Heart left ventricle (tissue), 16 donors: Measurements from ENCODE around the gene GSG1L. TPM values are rescaled to one million over a fixed set of nuclear protein-coding genes. Genes with fewer than 3 reads are reported as not detected.

ENCODE experiments used
- ATAC-seq, 4 donors: fragments of 200-7000 bp; cut with Tn5 transposase; one replicate each; pipeline ENCODE4 v1.9.1; 2020 to 2022; ENCODE audit warnings: moderate library complexity in 4 of 4, mild to moderate bottlenecking in 3 of 4, moderate number of reproducible peaks in 1 of 4
- DNase-seq, 5 donors: peaks; one replicate each; pipeline ENCODE4 v3.0.0-alpha.2; 2020
- H3K27ac ChIP-seq, 12 donors: fragments of 200-600 bp; sonication (generic) in 4 of 12; one replicate each; pipeline versions ENCODE4 v1.5.0 to v1.8.0; 2016 to 2022; ENCODE audit warnings: mild to moderate bottlenecking in 2 of 12
- H3K27me3 ChIP-seq, 9 donors: fragments of 200-600 bp; sonication (generic) in 2 of 9; one replicate each; pipeline versions ENCODE4 v1.5.1 to v1.8.0; 2016 to 2022; ENCODE audit warnings: mild to moderate bottlenecking in 3 of 9
- H3K36me3 ChIP-seq, 9 donors: fragments of 200-600 bp; sonication (generic) in 2 of 9; one replicate each; pipeline versions ENCODE4 v1.5.0 to v1.8.0; 2018 to 2022; ENCODE audit warnings: mild to moderate bottlenecking in 2 of 9
- H3K4me1 ChIP-seq, 12 donors: fragments of 200-600 bp; sonication (generic) in 4 of 12; one replicate each; pipeline versions ENCODE4 v1.5.0 to v1.8.0; 2016 to 2022; ENCODE audit warnings: mild to moderate bottlenecking in 3 of 12
- H3K4me3 ChIP-seq, 12 donors: fragments of 200-600 bp; sonication (generic) in 4 of 12; one replicate each; pipeline versions ENCODE4 v1.5.0 to v1.8.0; 2017 to 2022; ENCODE audit warnings: mild to moderate bottlenecking in 9 of 12, moderate library complexity in 4 of 12
- H3K9me3 ChIP-seq, 12 donors: fragments of 200-600 bp; sonication (generic) in 4 of 12; one replicate each; pipeline versions ENCODE4 v1.5.0 to v1.8.0; 2016 to 2022; ENCODE audit warnings: mild to moderate bottlenecking in 1 of 12
- POLR2A ChIP-seq, 2 donors: fragments of 450-650 bp; IDR thresholded peaks; one replicate each; pipeline ENCODE4 v1.6.1; 2017; ENCODE audit warnings: antibody characterized with exemption in 2 of 2, mild to moderate bottlenecking in 2 of 2, moderate library complexity in 2 of 2
- WGBS, 4 donors: extraction: QIAGEN DNeasy Blood & Tissue Kit in 2 of 4; methylation state at CpG; one replicate each; pipeline versions ENCODE4 v1.1.5 to v1.1.7; 2013 to 2018; 5-methylcytosine and 5-hydroxymethylcytosine counted together
- intact Hi-C, 10 donors: fragments of 100-400 bp; cut with DNase I; formaldehyde crosslinking; loops; one replicate each; pipeline versions ENCODE4 v1.11.1 to v1.14.2; 2022
- polyA plus RNA-seq, 2 donors: library from polyadenylated mRNA; stranded (reverse); fragments of 200-250 nt; gene quantifications; one replicate each; pipeline ENCODE4 v1.2.3, GENCODE V29; 2013
- total RNA-seq, 9 donors: library from RNA; depleted of rRNA in 2 of 9; stranded (reverse); fragments of >200 nt in 2 of 9; fragmentation: NEBNext Ultra II Directional in 3 of 9; extraction: Animal tissue kit (Norgen Biotek cat#: 25700) in 3 of 9; gene quantifications; one replicate each; pipeline versions ENCODE4 v1.1.0 to v1.2.4, GENCODE V29; 2016 to 2023
- TF ChIP-seq, protein P1 (sequence below), 12 donors: fragments of 200-600 bp; sonication (generic) in 4 of 12; IDR thresholded peaks; one replicate each; pipeline versions ENCODE4 v1.5.0 to v1.8.0; 2018 to 2022; ENCODE audit warnings: antibody characterized with exemption in 12 of 12, mild to moderate bottlenecking in 5 of 12
- donor health status: ischemic (EF 13 %, LVEDD 7.1; RV severe dilation, severe dysfunction).
- donor health status: healthy with polysubstance abuse.
- donor health status: DM: no; HTN: yes; CAD: no.
- donor health status: DM: no; HTN: no; CAD: no.
- donor health status: ischemic (EF 25% LVEDD 6.9; RV normal size, moderate dysfunction).
- donor health status: ischemic (EF 25% LVEDD 5.7; RV mildly dilated, moderate dysfunction).
- donor health status: healthy.
- donor health status: DM: yes; HTN: yes; CAD: no.
- donor health status: ischemic (EF 35%, LVEDD 5.7; RV mildly dilated, moderate dysfunction).
- donor health status: nonischemic (EF 11% LVEDD 7.7; RV severe dilation, severe dysfunction).
- donor health status: DM: yes; HTN: yes; CAD: no.
- donor health status: PGD.
- donor health status: ischemic (EF 29% LVEDD 5.4; RV normal size, mild dysfunction).
- donor health status: nonischemic (EF 23%, LVEDD 6.1; RV moderate dilation, normal function).

GSG1L gene
- total and polyA plus RNA-seq, 11 donors = 0.11 to 8.7 (median 1.8) TPM; not detected in 4

DNA sequence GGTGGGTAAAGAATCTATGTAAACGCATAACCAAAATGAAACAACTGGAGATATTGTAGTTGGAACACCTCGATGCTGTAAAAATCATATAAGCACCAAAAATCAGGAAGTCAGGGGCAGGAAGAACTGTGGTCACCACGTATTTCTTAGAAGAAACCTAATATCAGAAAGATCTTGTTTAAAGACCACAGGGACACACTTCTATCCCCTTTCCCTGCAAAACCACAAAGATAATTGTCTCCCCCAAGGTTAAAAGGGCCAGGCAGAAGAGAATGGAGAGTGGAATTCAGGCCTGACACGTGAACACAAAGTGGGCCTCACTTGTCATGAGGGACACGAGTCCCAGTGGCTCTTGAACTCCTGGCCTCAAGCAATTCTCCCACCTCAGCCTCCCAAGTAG lies 68.1 kb downstream of the GSG1L start:
- Histone ChIP-seq H3K27ac (no peak overlapping the region), H3K4me3 (no peak overlapping the region), H3K9me3 (peaks cover 0 to 11% (median 3%) of the 10 kb centered on the region in 12 donors), H3K4me1 (no peaks in the 10 kb centered on the region), H3K36me3 (no peaks in the 10 kb centered on the region), H3K27me3 (no peaks in the 10 kb centered on the region)
- intact Hi-C loops = no loop called here
- TF ChIP-seq, protein P1, sequence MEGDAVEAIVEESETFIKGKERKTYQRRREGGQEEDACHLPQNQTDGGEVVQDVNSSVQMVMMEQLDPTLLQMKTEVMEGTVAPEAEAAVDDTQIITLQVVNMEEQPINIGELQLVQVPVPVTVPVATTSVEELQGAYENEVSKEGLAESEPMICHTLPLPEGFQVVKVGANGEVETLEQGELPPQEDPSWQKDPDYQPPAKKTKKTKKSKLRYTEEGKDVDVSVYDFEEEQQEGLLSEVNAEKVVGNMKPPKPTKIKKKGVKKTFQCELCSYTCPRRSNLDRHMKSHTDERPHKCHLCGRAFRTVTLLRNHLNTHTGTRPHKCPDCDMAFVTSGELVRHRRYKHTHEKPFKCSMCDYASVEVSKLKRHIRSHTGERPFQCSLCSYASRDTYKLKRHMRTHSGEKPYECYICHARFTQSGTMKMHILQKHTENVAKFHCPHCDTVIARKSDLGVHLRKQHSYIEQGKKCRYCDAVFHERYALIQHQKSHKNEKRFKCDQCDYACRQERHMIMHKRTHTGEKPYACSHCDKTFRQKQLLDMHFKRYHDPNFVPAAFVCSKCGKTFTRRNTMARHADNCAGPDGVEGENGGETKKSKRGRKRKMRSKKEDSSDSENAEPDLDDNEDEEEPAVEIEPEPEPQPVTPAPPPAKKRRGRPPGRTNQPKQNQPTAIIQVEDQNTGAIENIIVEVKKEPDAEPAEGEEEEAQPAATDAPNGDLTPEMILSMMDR (IDR thresholded peaks at IDR 0.05) = no peak
- no peak for TF ChIP-seq POLR2A (IDR thresholded peaks at IDR 0.05)
- DNase-seq = no peak
- no peak for ATAC-seq
- WGBS, 4 donors = 49 to 58% (median 55%) methylated on average over 5 of the region's 5 CpGs

DNA sequence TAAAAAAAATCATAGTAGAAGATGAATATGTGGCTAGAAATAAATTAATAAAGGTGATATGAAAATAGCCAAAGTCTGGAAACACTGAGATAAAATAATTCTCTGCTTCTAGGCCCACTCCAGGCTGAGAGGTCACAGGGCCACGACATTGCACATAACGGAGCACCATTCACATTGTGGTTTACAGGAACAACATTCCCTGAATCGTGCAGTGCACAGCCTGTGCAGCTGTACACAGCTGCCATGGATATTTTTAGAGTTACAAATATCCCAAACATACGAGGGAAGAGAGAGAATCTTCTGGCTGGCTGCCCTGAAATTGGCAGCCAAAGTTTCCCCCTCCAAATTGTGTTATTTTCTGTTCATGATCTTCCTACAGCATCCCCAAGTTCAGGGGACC lies 68.8 kb downstream of the GSG1L start:
- 31 to 44% (median 39%) methylated on average over 4 of the region's 4 CpGs for WGBS, 4 donors
- no peak for DNase-seq
- intact Hi-C loops = no loop called here
- H3K27me3 ChIP-seq = no peaks in the 10 kb centered on the region
- H3K4me1 ChIP-seq = no peaks in the 10 kb centered on the region
- peaks cover 0 to 11% (median 3%) of the 10 kb centered on the region in 12 donors for H3K9me3 ChIP-seq
- H3K27ac ChIP-seq = no peak overlapping the region
- H3K4me3 ChIP-seq = no peak overlapping the region
- TF ChIP-seq POLR2A (IDR thresholded peaks at IDR 0.05) = no peak
- TF ChIP-seq, protein P1 (IDR thresholded peaks at IDR 0.05) = no peak
- ATAC-seq = peak in 1 of 4 donors; percentile 52
- no peaks in the 10 kb centered on the region for H3K36me3 ChIP-seq

DNA sequence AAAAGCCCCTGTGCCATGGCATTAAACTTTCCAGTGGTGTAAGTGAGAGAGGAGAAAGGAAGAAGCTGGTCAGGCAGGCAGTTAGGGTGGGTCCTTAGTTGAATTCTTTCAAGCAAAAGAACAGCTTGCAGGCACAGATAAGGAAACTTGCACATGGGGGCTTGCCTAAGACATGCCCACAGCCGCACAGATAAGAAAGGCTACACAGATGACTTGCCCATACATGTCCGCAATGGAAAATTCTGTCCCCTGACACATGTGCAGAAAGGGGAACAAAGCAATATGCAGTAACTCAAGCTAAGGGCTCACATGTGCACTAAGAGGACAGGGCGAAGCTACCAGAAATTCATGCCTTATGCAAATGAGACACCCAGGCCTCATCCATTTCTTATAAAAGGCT lies 69.9 kb downstream of the GSG1L start:
- no peak overlapping the region for H3K4me3 ChIP-seq
- H3K4me1 ChIP-seq = no peaks in the 10 kb centered on the region
- no peak overlapping the region for H3K27ac ChIP-seq
- no peak for TF ChIP-seq POLR2A (IDR thresholded peaks at IDR 0.05)
- TF ChIP-seq, protein P1 (IDR thresholded peaks at IDR 0.05) = no peak
- DNase-seq (no peak), ATAC-seq (no peak)
- WGBS, 4 donors = 72 to 92% (median 89%) methylated on average over 3 of the region's 3 CpGs
- H3K36me3 ChIP-seq = no peaks in the 10 kb centered on the region
- H3K27me3 ChIP-seq = no peaks in the 10 kb centered on the region
- intact Hi-C loops = no loop called here
- peaks cover 0 to 11% (median 3%) of the 10 kb centered on the region in 12 donors for H3K9me3 ChIP-seq

DNA sequence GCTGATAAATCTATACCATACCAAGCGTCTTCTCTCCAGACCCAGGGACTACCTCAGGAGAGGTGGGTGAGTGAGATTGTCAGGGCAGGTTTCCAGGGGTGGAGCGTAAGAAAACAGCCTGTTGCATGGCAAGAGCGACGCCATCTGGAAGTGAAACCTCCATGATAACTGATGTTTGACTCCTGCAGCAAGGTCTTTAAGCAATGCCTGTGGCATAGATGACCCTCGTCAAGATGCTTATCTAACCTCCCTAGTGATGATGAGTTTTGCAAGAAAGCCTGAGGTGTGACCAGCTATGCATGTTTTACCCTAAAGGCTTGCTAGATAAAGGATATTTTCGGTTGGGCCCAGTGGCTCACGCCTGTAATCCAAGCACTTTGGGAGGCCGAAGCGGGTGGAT lies 71.6 kb downstream of the GSG1L start:
- H3K4me1 ChIP-seq = no peaks in the 10 kb centered on the region
- DNase-seq (no peak), ATAC-seq (no peak)
- no peaks in the 10 kb centered on the region for H3K36me3 ChIP-seq
- H3K4me3 ChIP-seq = no peak overlapping the region
- TF ChIP-seq, protein P1 (IDR thresholded peaks at IDR 0.05) = no peak
- no peak for TF ChIP-seq POLR2A (IDR thresholded peaks at IDR 0.05)
- peaks cover 0 to 11% (median 3%) of the 10 kb centered on the region in 12 donors for H3K9me3 ChIP-seq
- intact Hi-C loops = no loop called here
- no peak overlapping the region for H3K27ac ChIP-seq
- 74 to 83% (median 79%) methylated on average over 9 of the region's 9 CpGs for WGBS, 4 donors
- H3K27me3 ChIP-seq = no peaks in the 10 kb centered on the region
